H1 (cell line): ENCODE results near the gene SERPINB5.

Source experiments
- ATF2 ChIP-seq: IDR thresholded peaks from 2 replicates; pipeline ENCODE4 v1.6.1; 2012; ENCODE audit warnings: low read length, inconsistent platforms
- ATF3 ChIP-seq: IDR thresholded peaks from 2 replicates; pipeline ENCODE4 v1.6.1; 2011; ENCODE audit warnings: low read depth, mild to moderate bottlenecking, low read length; ENCODE audit not compliant: insufficient read depth
- CTCF ChIP-seq, 3 experiments: IDR thresholded peaks; 1 replicate in 2 of 3; 2 replicates in 1 of 3; pipeline versions ENCODE4 v1.5.1 to v1.6.1; 2011; ENCODE audit warnings: low read length in 3 of 3, mild to moderate bottlenecking in 3 of 3, inconsistent platforms in 2 of 3, low read depth in 1 of 3, moderate library complexity in 1 of 3; ENCODE audit not compliant: insufficient read depth in 1 of 3; ENCODE audit errors: control extremely low read depth in 1 of 3
- EP300 ChIP-seq, 2 experiments: IDR thresholded peaks; 1 replicate in 1 of 2; 2 replicates in 1 of 2; pipeline ENCODE4 v1.6.1; 2011 to 2012; ENCODE audit warnings: low read depth in 2 of 2, low read length in 2 of 2, mild to moderate bottlenecking in 2 of 2, borderline replicate concordance in 1 of 2, inconsistent platforms in 1 of 2, moderate library complexity in 1 of 2
- EZH2 ChIP-seq: fragments of 200-600 bp; sonication (generic); IDR thresholded peaks from 2 replicates; pipeline ENCODE4 v1.7.1; 2012; ENCODE audit warnings: low read depth, mild to moderate bottlenecking, moderate library complexity, low read length, inconsistent platforms; ENCODE audit not compliant: severe bottlenecking
- GABPA ChIP-seq: IDR thresholded peaks from 2 replicates; pipeline ENCODE4 v1.6.1; 2011; ENCODE audit warnings: mild to moderate bottlenecking, low read length, moderate library complexity, borderline replicate concordance; ENCODE audit not compliant: insufficient read depth
- JUN ChIP-seq: IDR thresholded peaks from 2 replicates; pipeline ENCODE4 v1.6.1; 2011; ENCODE audit warnings: low read depth, mild to moderate bottlenecking, improper control_type of control experiment, low read length
- JUND ChIP-seq: IDR thresholded peaks from 2 replicates; pipeline ENCODE4 v1.6.1; 2011; ENCODE audit warnings: mild to moderate bottlenecking, improper control_type of control experiment, low read length
- KDM1A ChIP-seq: fragments of 200-600, 300-600 bp; sonication (generic); IDR thresholded peaks from 2 replicates; pipeline ENCODE4 v1.7.1; 2016; ENCODE audit warnings: mild to moderate bottlenecking, low read length, borderline replicate concordance
- MAX ChIP-seq: IDR thresholded peaks from 2 replicates; pipeline ENCODE4 v1.6.1; 2012; ENCODE audit warnings: inconsistent platforms
- POLR2A ChIP-seq, 2 experiments: IDR thresholded peaks; 1 replicate in 1 of 2; 2 replicates in 1 of 2; pipeline ENCODE4 v1.6.1; 2011; ENCODE audit warnings: low read depth in 2 of 2, low read length in 2 of 2, mild to moderate bottlenecking in 2 of 2; ENCODE audit errors: control extremely low read depth in 1 of 2
- POLR2AphosphoS5 ChIP-seq: IDR thresholded peaks from 2 replicates; pipeline ENCODE4 v1.6.1; 2011; ENCODE audit warnings: low read depth, low read length
- RAD21 ChIP-seq, 2 experiments: IDR thresholded peaks in 1 of 2; conservative IDR thresholded peaks in 1 of 2; 2 replicates each; pipeline ENCODE4 v1.6.1; 2011; ENCODE audit warnings: low read depth in 2 of 2, low read length in 2 of 2, improper control_type of control experiment in 1 of 2, inconsistent platforms in 1 of 2, mild to moderate bottlenecking in 1 of 2, moderate library complexity in 1 of 2
- USF2 ChIP-seq: IDR thresholded peaks from 2 replicates; pipeline ENCODE4 v1.6.1; 2011; ENCODE audit warnings: low read length, improper control_type of control experiment

GRCh38 chr18:63433334-63433866, 43.4 kb upstream of the SERPINB5 start:
- TF ChIP-seq RAD21 (IDR thresholded peaks at IDR 0.05 in 1 of 2, conservative IDR thresholded peaks at IDR 0.05 in 1 of 2; ENCODE audit: low read depth in 2 of 2, low read length in 2 of 2) (no peak), CTCF (IDR thresholded peaks at IDR 0.05; ENCODE audit: control extremely low read depth in 1 of 3, insufficient read depth in 1 of 3, low read depth in 1 of 3, low read length in 3 of 3) (no peak), EZH2 (no peak), EP300 (IDR thresholded peaks at IDR 0.05; ENCODE audit: borderline replicate concordance in 1 of 2, low read depth in 2 of 2, low read length in 2 of 2) (no peak), POLR2A (IDR thresholded peaks at IDR 0.05; ENCODE audit: control extremely low read depth in 1 of 2, low read depth in 2 of 2, low read length in 2 of 2) (no peak), POLR2AphosphoS5 (no peak), JUN (no peak), MAX (no peak), JUND (no peak), USF2 (no peak), ATF3 (no peak), KDM1A (no peak), ATF2 (no peak), GABPA (no peak)
